NB4 (cell line): ENCODE measurements around the gene WNT10A.
A peak's percentile ranks its signal among the peaks of the same experiment; 100 is the strongest.

Experiments used
- DNase-seq: peaks from one replicate; pipeline ENCODE4 v3.0.0; 2010; ENCODE audit warnings: low read depth
- H3K4me3 ChIP-seq: one replicate; pipeline ENCODE4 v1.5.1; 2011; ENCODE audit warnings: mild to moderate bottlenecking, low read depth, low read length, moderate library complexity
- MYC ChIP-seq: IDR thresholded peaks from 2 replicates; pipeline ENCODE4 v1.6.1; 2011; ENCODE audit warnings: low read depth, low read length
- POLR2A ChIP-seq: IDR thresholded peaks from 2 replicates; pipeline ENCODE4 v1.6.1; 2011; ENCODE audit warnings: mild to moderate bottlenecking; ENCODE audit not compliant: insufficient read length; ENCODE audit errors: extremely low read depth
- TF ChIP-seq, protein P1 (sequence below): IDR thresholded peaks from one replicate; pipeline ENCODE4 v1.5.1; 2012; ENCODE audit warnings: low read depth, low read length
- TF ChIP-seq, protein P2 (sequence below): IDR thresholded peaks from 2 replicates; pipeline ENCODE4 v1.6.1; 2011; ENCODE audit warnings: low read depth, low read length

The WNT10A gene

DNA sequence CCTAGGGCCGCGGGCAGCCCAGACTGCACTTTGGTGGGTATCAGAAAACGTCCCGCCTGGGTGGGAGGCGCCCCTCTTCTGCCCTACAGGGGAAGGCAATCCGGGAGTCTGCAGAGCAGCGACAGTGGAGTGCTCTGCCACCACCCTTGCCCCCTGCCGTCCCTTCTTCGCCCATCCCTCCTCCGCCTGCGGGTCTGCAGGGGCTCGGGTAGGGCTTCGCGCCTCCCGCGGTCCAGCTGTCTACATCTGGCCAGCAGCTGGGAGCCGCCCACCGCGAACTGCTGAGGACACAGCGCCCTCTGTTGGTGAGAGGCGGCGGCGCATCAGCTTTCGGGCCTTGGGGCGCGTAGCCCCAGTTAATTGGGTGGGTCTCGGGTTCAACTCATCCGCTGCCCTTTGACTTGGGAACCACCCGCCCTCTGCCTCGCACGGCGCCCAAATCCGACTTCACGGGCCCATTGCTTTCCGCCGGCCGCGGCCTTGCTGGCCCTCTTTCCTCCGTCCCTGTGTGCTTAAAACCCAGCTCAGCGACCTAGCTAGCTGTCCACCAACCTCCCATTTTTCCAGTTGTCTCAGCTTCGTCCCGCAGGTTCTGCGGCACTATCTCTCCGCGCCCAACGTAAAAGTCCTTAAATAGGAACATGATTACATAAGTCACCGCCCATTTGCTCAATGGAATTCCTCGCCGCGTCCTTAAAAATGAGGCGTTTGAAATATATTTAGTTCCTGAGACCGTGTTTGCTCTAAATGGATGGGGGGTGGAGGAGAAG, 17.6 kb downstream of the WNT10A start:
- TF ChIP-seq, protein P1, sequence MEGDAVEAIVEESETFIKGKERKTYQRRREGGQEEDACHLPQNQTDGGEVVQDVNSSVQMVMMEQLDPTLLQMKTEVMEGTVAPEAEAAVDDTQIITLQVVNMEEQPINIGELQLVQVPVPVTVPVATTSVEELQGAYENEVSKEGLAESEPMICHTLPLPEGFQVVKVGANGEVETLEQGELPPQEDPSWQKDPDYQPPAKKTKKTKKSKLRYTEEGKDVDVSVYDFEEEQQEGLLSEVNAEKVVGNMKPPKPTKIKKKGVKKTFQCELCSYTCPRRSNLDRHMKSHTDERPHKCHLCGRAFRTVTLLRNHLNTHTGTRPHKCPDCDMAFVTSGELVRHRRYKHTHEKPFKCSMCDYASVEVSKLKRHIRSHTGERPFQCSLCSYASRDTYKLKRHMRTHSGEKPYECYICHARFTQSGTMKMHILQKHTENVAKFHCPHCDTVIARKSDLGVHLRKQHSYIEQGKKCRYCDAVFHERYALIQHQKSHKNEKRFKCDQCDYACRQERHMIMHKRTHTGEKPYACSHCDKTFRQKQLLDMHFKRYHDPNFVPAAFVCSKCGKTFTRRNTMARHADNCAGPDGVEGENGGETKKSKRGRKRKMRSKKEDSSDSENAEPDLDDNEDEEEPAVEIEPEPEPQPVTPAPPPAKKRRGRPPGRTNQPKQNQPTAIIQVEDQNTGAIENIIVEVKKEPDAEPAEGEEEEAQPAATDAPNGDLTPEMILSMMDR: peak; percentile 81
- TF ChIP-seq, protein P2, sequence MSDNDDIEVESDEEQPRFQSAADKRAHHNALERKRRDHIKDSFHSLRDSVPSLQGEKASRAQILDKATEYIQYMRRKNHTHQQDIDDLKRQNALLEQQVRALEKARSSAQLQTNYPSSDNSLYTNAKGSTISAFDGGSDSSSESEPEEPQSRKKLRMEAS: peak; percentile 56; the same call in 1 of the 2 replicates
- no peak for TF ChIP-seq POLR2A
- H3K4me3 ChIP-seq: no peak overlapping the region
- DNase-seq: peak; percentile 81

DNA sequence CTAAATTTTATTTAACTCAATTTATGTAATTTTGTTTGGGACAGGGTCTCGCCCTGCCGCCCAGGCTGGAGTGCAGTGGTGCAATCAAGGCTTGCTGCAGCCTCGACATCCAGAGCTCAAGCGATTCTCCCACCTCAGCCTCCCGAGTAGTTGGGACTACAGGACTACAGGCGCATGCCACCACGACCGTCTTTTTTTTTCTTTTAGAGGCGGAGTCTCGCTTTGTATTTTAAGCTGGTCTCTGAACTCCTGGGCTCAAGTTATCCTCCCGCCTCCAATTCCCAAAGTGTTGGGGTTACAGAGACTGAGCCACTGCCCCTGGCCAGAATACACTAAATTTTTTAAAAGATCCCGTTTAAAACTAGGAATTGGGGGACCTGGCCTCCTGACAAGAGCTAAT, 18.5 kb downstream of the WNT10A start:
- DNase-seq: no peak
- no peak for TF ChIP-seq POLR2A
- H3K4me3 ChIP-seq: no peak overlapping the region

DNA sequence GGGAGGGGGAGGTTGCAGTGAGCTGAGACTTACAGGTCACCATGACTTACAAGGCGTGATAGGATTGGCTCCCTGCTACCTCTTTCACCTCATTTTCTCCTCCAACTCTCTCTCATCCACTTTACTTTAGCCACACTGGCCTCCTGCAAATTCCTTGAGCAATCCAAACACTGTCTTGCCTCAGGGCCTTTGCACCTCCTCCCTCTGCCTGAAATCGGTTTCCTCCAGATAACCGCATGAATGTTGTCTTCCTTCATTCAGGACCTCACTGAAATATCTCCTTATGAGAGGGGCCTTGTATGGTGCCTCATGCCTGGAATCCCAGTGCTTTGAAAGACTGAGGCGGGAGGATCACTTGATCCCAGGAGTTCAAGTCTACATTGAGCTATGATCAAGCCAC, 21.8 kb downstream of the WNT10A start:
- TF ChIP-seq MYC (no peak), POLR2A (no peak)
- TF ChIP-seq, protein P2: no peak
- TF ChIP-seq, protein P1: no peak
- no peak for DNase-seq

DNA sequence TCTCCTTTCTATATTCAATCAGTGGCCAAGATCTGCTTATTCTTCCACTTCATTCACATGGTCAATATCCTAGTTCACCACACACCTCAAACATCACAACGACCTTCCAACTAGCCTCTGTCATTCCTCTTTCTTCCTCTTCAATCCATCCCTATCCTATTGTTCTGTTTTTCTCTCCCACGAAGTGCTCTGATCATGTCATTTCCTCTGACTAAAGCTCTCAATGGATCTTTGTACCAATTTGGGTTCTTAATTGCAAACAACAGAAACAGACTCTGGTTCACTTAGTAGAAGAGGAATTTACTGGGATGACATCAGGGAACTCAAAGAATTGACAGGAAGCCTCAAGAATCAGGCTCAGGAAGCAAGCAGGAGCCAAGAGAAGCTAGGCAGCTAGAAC, 23.5 kb downstream of the WNT10A start:
- H3K4me3 ChIP-seq: no peak overlapping the region
- DNase-seq: no peak
- TF ChIP-seq POLR2A (no peak), MYC (no peak)
- TF ChIP-seq, protein P2: no peak
- TF ChIP-seq, protein P1: no peak

More for the DNA sequence above, 21.8 kb downstream of the WNT10A start:
- H3K4me3 ChIP-seq: no peak overlapping the region

DNA sequence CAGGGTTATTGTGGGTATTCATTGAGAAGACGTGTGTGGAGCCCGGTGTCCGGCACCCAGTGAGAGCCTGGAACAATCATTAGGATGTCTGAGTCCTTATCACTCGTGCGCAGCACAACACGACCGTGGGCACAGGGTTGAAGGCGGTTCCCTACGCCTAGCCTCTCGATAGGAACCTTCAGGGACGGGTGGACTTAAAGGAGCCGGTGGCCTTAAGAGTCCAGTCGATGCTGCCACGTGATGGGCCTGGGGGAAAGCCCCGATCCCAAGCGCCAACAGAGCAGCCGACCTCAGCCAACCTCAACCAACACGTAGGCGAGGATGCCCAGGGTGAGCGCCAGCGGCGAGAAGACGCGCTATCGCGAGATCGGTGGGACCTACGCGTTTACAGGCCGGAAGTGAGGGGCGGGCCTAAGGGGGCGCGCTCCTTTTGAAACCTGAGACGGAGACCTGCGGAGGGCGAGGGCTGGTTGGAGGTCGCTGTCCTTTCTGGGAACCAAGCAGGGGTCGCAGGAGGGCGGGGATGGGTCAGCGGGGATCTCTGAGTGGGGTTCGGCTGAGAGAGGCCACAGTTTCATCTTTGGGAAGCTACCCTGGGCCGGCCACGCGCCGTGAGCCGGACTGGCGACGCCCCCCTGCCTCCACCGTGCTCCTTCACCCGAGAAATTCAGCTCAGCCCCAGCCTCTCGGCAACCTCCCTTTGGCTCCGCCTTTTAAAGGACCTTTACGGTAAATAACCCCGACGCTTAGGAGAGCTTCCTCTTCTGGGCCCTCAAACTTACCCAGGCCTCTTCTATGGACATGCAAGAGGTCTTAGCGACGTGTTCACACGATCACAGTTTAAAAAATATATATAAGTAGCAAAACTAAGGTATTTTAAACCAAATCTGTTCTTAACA, 28.3 kb downstream of the WNT10A start:
- TF ChIP-seq, protein P2: no peak
- TF ChIP-seq, protein P1: no peak
- no peak for TF ChIP-seq POLR2A
- H3K4me3 ChIP-seq: peak overlapping the region; percentile 64
- peak; percentile 86 for DNase-seq

DNA sequence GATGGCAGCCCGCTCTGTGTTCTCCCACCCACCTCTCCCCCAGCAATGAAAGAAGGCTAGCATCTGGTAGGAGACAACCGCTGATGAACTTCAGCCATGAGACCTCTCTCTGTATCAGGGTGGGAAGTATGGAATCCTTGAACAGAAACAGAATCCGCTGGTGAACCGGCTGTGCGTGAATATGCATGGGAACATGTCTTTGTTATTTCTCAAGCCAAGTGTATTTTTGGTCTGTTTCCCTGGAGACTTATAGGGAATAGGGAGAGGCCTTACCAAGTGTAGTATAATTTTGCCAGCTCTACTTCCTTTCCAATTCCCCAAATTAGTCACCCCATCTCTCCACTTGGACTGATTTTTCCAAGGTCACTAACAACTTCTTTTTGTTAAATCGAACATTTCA, 30.1 kb downstream of the WNT10A start:
- no peak for DNase-seq
- no peak overlapping the region for H3K4me3 ChIP-seq

More for the DNA sequence above, 30.1 kb downstream of the WNT10A start:
- TF ChIP-seq POLR2A (no peak), MYC (no peak)
- TF ChIP-seq, protein P2: no peak
- TF ChIP-seq, protein P1: no peak
